Measurements from ENCODE around the gene CAMTA1.

DNA sequence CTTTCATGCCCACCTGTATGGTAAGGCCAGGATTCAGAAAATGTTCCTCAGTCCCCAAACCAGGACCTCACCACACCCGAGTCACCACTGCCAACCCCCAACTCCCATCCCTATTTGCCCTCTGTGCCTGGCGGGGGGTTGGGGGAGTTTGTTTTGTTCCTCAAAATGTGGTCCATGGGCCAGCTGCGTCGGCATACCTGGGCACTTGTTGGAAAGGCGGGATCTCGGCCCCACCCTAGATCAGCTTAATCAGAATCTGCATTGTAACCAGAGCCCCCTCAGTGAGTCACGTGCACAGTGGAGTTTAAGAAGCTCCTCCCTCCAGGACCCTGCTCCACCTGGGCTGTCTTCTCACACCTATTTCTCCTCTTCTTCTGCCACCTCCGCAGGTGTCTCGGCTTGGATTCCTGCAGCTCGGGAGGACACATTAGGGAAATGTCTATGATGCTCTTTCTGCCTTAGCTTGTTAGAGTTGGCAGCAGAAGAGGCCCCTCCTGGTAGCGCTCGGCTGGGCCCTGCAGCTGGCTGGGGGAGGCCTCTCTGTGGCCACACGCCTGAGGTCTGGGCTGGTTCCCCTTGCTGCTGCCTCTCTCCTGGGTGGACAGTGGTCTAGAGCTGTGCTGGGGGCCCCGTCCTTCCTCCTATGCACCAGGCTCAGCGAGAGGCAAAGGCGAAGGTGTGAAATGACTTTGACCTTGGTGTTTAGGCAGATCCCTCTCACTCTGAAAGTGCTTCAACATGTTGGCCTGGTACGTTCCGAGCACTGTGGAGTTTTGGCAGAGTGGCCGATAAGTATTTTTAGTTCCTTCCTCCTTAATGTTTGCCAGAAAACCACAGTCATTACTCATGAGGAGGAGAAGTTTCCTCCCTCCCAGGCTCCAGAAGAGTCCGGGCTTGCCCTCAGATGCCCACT lies 41.8 kb upstream of the CAMTA1 start:
- TF ChIP-seq, protein P1, sequence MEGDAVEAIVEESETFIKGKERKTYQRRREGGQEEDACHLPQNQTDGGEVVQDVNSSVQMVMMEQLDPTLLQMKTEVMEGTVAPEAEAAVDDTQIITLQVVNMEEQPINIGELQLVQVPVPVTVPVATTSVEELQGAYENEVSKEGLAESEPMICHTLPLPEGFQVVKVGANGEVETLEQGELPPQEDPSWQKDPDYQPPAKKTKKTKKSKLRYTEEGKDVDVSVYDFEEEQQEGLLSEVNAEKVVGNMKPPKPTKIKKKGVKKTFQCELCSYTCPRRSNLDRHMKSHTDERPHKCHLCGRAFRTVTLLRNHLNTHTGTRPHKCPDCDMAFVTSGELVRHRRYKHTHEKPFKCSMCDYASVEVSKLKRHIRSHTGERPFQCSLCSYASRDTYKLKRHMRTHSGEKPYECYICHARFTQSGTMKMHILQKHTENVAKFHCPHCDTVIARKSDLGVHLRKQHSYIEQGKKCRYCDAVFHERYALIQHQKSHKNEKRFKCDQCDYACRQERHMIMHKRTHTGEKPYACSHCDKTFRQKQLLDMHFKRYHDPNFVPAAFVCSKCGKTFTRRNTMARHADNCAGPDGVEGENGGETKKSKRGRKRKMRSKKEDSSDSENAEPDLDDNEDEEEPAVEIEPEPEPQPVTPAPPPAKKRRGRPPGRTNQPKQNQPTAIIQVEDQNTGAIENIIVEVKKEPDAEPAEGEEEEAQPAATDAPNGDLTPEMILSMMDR (IDR thresholded peaks at IDR 0.05) = no peak
- no peak for TF ChIP-seq EZH2phosphoT487 (IDR thresholded peaks at IDR 0.05)

Data from neural progenitor cell (in vitro differentiated cells).